ENCODE results near the gene PSD4. TPM values are rescaled to one million over a fixed set of nuclear protein-coding genes. Genes with fewer than 3 reads are reported as not detected.

Gene PSD4
- total and polyA plus RNA-seq, 9 donors = 0.95 to 3.2 (median 1.9) TPM

GRCh38 chr2:113158884-113159553, 14.8 kb upstream of the PSD4 start:
- Histone ChIP-seq H3K27ac (ENCODE audit: low read length) (no peak overlapping the region), H3K4me3 (ENCODE audit: low read length) (no peak overlapping the region), H3K9me3 (replicated peaks; ENCODE audit: control insufficient read depth, low read depth, low read length) (no peaks in the 10 kb centered on the region), H3K36me3 (ENCODE audit: control insufficient read depth, insufficient read depth, low read length) (no peaks in the 10 kb centered on the region), H3K4me1 (ENCODE audit: control insufficient read depth, insufficient read depth, low read length) (peaks cover 3% of the 10 kb centered on the region), H3K27me3 (ENCODE audit: control insufficient read depth, insufficient read depth, low read length) (peaks cover 12% of the 10 kb centered on the region)
- 54% methylated on average over 3 of the region's 4 CpGs for WGBS (ENCODE audit: insufficient coverage)
- no peak for DNase-seq

DNA sequence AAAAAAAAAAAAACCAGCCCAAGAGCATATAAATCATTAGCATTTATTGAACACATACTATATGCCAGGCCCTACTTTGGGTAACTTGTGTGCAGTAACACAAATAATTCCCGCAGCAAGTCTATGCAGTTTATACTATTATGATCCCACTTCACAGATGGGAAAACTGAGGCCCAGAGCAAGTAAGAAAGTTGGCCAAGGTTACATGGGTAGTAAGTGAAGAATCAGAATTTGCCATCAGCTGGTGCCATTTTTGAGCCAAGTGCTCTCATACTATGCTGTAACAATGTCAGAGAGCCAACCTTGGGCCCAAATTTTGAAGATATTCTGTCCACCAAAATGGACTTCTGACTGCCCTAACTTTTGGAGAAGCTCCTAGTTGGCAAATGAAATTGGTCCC, 13.5 kb upstream of the PSD4 start:
- Histone ChIP-seq H3K4me1 (ENCODE audit: control insufficient read depth, insufficient read depth, low read length) (peaks cover 3% of the 10 kb centered on the region), H3K36me3 (ENCODE audit: control insufficient read depth, insufficient read depth, low read length) (no peaks in the 10 kb centered on the region), H3K4me3 (ENCODE audit: low read length) (no peak overlapping the region), H3K27ac (ENCODE audit: low read length) (no peak overlapping the region), H3K9me3 (replicated peaks; ENCODE audit: control insufficient read depth, low read depth, low read length) (no peaks in the 10 kb centered on the region), H3K27me3 (ENCODE audit: control insufficient read depth, insufficient read depth, low read length) (peaks cover 12% of the 10 kb centered on the region)
- WGBS (ENCODE audit: insufficient coverage) = no CpG with 5 or more reads among the region's 1 CpG
- no peak for DNase-seq

DNA sequence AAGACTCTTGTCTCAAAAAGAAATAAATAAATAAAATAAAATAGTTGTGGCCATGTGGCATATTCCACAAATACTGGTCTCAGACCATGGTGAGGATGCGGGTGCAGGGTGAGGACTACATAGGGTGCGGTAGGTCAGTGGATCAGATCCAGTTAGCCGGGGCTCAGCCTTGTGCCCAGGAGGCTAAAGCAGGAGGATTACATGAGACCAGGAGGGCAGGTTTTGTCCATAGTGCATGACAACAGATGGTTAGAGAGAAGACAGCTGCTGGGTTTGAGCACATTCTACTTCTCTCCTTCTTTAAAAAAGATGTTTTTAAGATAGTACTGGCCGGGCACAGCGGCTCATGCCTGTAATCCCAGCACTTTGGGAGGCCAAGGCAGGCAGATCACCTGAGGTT, 12.8 kb upstream of the PSD4 start:
- H3K27ac ChIP-seq (ENCODE audit: low read length) = no peak overlapping the region
- 80% methylated on average over 1 of the region's 5 CpGs for WGBS (ENCODE audit: insufficient coverage)
- DNase-seq = no peak
- peaks cover 10% of the 10 kb centered on the region for H3K27me3 ChIP-seq (ENCODE audit: control insufficient read depth, insufficient read depth, low read length)
- no peaks in the 10 kb centered on the region for H3K9me3 ChIP-seq (replicated peaks; ENCODE audit: control insufficient read depth, low read depth, low read length)
- no peaks in the 10 kb centered on the region for H3K36me3 ChIP-seq (ENCODE audit: control insufficient read depth, insufficient read depth, low read length)
- H3K4me3 ChIP-seq (ENCODE audit: low read length) = no peak overlapping the region
- H3K4me1 ChIP-seq (ENCODE audit: control insufficient read depth, insufficient read depth, low read length) = peaks cover 3% of the 10 kb centered on the region

GRCh38 chr2:113162173-113162572, 11.6 kb upstream of the PSD4 start:
- H3K4me1 ChIP-seq (ENCODE audit: control insufficient read depth, insufficient read depth, low read length) = peaks cover 3% of the 10 kb centered on the region
- H3K27ac ChIP-seq (ENCODE audit: low read length) = no peak overlapping the region
- no peaks in the 10 kb centered on the region for H3K9me3 ChIP-seq (replicated peaks; ENCODE audit: control insufficient read depth, low read depth, low read length)
- 94% methylated on average over 4 of the region's 10 CpGs for WGBS (ENCODE audit: insufficient coverage)
- DNase-seq = no peak
- no peak overlapping the region for H3K4me3 ChIP-seq (ENCODE audit: low read length)
- peaks cover 7% of the 10 kb centered on the region for H3K27me3 ChIP-seq (ENCODE audit: control insufficient read depth, insufficient read depth, low read length)
- no peaks in the 10 kb centered on the region for H3K36me3 ChIP-seq (ENCODE audit: control insufficient read depth, insufficient read depth, low read length)

GRCh38 chr2:113162869-113163268, 10.9 kb upstream of the PSD4 start:
- peaks cover 3% of the 10 kb centered on the region for H3K27me3 ChIP-seq (ENCODE audit: control insufficient read depth, insufficient read depth, low read length)
- no peak overlapping the region for H3K27ac ChIP-seq (ENCODE audit: low read length)
- no peak overlapping the region for H3K4me3 ChIP-seq (ENCODE audit: low read length)
- H3K36me3 ChIP-seq (ENCODE audit: control insufficient read depth, insufficient read depth, low read length) = no peaks in the 10 kb centered on the region
- no peaks in the 10 kb centered on the region for H3K9me3 ChIP-seq (replicated peaks; ENCODE audit: control insufficient read depth, low read depth, low read length)
- no peak for DNase-seq
- H3K4me1 ChIP-seq (ENCODE audit: control insufficient read depth, insufficient read depth, low read length) = peaks cover 3% of the 10 kb centered on the region

DNA sequence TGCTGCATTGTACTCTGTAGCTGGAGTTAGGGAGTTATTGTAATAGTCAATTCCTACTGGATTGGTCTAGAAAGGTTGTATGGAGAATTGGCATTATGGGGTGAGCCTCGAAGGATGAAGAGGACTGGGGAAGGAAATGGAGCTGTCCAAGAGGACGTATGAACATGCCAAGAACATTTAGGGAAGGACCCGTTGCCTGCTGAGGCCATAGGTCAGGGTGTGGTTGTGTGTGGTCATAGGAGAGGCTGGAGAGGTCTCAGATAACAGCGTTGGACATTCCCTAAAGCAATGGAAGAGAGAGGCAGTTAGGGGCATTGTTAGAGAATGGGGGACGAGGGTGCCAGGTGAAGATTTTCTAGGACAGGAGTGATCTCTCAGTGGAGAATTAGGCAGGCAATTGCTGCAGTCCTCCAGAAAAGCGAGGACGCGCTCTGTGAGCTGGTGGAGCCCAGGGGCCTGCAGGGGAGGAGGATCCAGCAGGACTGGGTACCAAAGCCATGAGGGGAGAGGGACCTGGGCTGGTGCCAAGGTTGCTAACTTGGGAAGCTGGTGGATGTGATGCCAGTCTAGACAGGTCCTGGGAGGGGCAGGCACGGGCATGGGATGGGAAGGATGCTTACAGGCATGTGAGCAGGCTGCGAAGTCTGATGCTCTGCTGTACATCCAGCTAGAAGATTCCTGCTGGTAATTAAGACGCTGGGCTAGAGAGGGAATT, 9.4 kb upstream of the PSD4 start:
- Histone ChIP-seq H3K9me3 (replicated peaks; ENCODE audit: control insufficient read depth, low read depth, low read length) (no peaks in the 10 kb centered on the region), H3K36me3 (ENCODE audit: control insufficient read depth, insufficient read depth, low read length) (no peaks in the 10 kb centered on the region), H3K27me3 (ENCODE audit: control insufficient read depth, insufficient read depth, low read length) (no peaks in the 10 kb centered on the region), H3K4me3 (ENCODE audit: low read length) (no peak overlapping the region), H3K4me1 (ENCODE audit: control insufficient read depth, insufficient read depth, low read length) (peaks cover 3% of the 10 kb centered on the region), H3K27ac (ENCODE audit: low read length) (no peak overlapping the region)
- no peak for DNase-seq
- 72% methylated on average over 11 of the region's 11 CpGs for WGBS (ENCODE audit: insufficient coverage)

GRCh38 chr2:113164930-113165585, 8.7 kb upstream of the PSD4 start:
- H3K36me3 ChIP-seq (ENCODE audit: control insufficient read depth, insufficient read depth, low read length) = no peaks in the 10 kb centered on the region
- H3K4me1 ChIP-seq (ENCODE audit: control insufficient read depth, insufficient read depth, low read length) = peaks cover 3% of the 10 kb centered on the region
- no peak for DNase-seq
- 62% methylated on average over 9 of the region's 10 CpGs for WGBS (ENCODE audit: insufficient coverage)
- no peaks in the 10 kb centered on the region for H3K27me3 ChIP-seq (ENCODE audit: control insufficient read depth, insufficient read depth, low read length)
- H3K27ac ChIP-seq (ENCODE audit: low read length) = no peak overlapping the region
- no peak overlapping the region for H3K4me3 ChIP-seq (ENCODE audit: low read length)
- H3K9me3 ChIP-seq (replicated peaks; ENCODE audit: control insufficient read depth, low read depth, low read length) = no peaks in the 10 kb centered on the region

DNA sequence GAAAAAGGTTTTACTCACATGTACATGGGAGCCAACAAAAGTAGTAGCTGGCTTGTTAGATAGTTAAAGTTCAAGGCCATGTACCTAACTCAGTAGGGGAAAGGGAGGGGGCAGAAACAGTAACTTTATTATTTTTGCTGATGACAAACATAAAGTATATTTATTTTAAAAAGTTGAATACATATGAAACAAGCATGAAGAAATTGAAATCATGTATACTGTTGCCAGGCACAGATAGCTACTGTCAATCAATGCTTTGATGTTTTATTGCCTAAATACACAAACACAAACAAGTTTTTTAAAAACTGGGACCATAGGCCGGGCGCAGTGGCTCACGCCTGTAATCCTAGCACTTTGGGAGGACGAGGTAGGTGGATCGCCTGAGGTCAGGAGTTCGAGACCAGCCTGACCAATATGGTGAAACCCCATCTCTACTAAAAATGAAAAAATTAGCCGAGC, 7.6 kb upstream of the PSD4 start:
- no peak for DNase-seq
- Histone ChIP-seq H3K4me1 (ENCODE audit: control insufficient read depth, insufficient read depth, low read length) (peaks cover 3% of the 10 kb centered on the region), H3K27ac (ENCODE audit: low read length) (no peak overlapping the region), H3K4me3 (ENCODE audit: low read length) (no peak overlapping the region), H3K27me3 (ENCODE audit: control insufficient read depth, insufficient read depth, low read length) (no peaks in the 10 kb centered on the region), H3K36me3 (ENCODE audit: control insufficient read depth, insufficient read depth, low read length) (no peaks in the 10 kb centered on the region), H3K9me3 (replicated peaks; ENCODE audit: control insufficient read depth, low read depth, low read length) (no peaks in the 10 kb centered on the region)
- WGBS (ENCODE audit: insufficient coverage) = 80% methylated on average over 1 of the region's 7 CpGs

GRCh38 chr2:113167115-113167932, 6.4 kb upstream of the PSD4 start:
- H3K4me1 ChIP-seq (ENCODE audit: control insufficient read depth, insufficient read depth, low read length) = peaks cover 3% of the 10 kb centered on the region
- no peaks in the 10 kb centered on the region for H3K36me3 ChIP-seq (ENCODE audit: control insufficient read depth, insufficient read depth, low read length)
- no peaks in the 10 kb centered on the region for H3K9me3 ChIP-seq (replicated peaks; ENCODE audit: control insufficient read depth, low read depth, low read length)
- no peaks in the 10 kb centered on the region for H3K27me3 ChIP-seq (ENCODE audit: control insufficient read depth, insufficient read depth, low read length)
- no peak overlapping the region for H3K4me3 ChIP-seq (ENCODE audit: low read length)
- WGBS (ENCODE audit: insufficient coverage) = 42% methylated on average over 5 of the region's 12 CpGs
- no peak overlapping the region for H3K27ac ChIP-seq (ENCODE audit: low read length)
- no peak for DNase-seq

GRCh38 chr2:113167962-113168340, 5.8 kb upstream of the PSD4 start:
- WGBS (ENCODE audit: insufficient coverage) = 62% methylated on average over 3 of the region's 6 CpGs
- Histone ChIP-seq H3K4me3 (ENCODE audit: low read length) (no peak overlapping the region), H3K4me1 (ENCODE audit: control insufficient read depth, insufficient read depth, low read length) (peaks cover 3% of the 10 kb centered on the region), H3K9me3 (replicated peaks; ENCODE audit: control insufficient read depth, low read depth, low read length) (no peaks in the 10 kb centered on the region), H3K27me3 (ENCODE audit: control insufficient read depth, insufficient read depth, low read length) (no peaks in the 10 kb centered on the region), H3K27ac (ENCODE audit: low read length) (no peak overlapping the region), H3K36me3 (ENCODE audit: control insufficient read depth, insufficient read depth, low read length) (no peaks in the 10 kb centered on the region)
- no peak for DNase-seq

All from muscle of leg (tissue), 11 donors.